Fibroblast of lung (primary cell): ENCODE measurements around the gene PADI1. TPM values are rescaled to one million over a fixed set of nuclear protein-coding genes. Genes with fewer than 3 reads are reported as not detected.
"Not testable (repeated sequence)": the region's sequence is repeated elsewhere in the genome, so short reads cannot be mapped to it uniquely, and the experiment has no call there.

ENCODE experiments used
- DNase-seq, 2 donors: peaks; one replicate each; pipeline versions ENCODE4 v3.0.0 to v3.0.0-alpha.2; 2010; ENCODE audit warnings: low read depth in 2 of 2
- H2AFZ ChIP-seq: 2 replicates; pipeline ENCODE4 v1.5.1; 2012; ENCODE audit warnings: low read length, control low read depth, inconsistent platforms
- H3K27ac ChIP-seq: 2 replicates; pipeline ENCODE4 v1.5.1; 2011; ENCODE audit warnings: low read length, control low read depth; ENCODE audit not compliant: insufficient read depth
- H3K27me3 ChIP-seq: 2 replicates; pipeline ENCODE4 v1.5.1; 2011; ENCODE audit warnings: mild to moderate bottlenecking, low read length; ENCODE audit not compliant: control insufficient read depth, insufficient read depth
- H3K36me3 ChIP-seq: 2 replicates; pipeline ENCODE4 v1.5.1; 2011; ENCODE audit warnings: low read length; ENCODE audit not compliant: control insufficient read depth, insufficient read depth
- H3K4me1 ChIP-seq: 2 replicates; pipeline ENCODE4 v1.5.1; 2011; ENCODE audit warnings: low read length; ENCODE audit not compliant: control insufficient read depth, insufficient read depth; ENCODE audit errors: extremely low read depth
- H3K4me2 ChIP-seq: 2 replicates; pipeline ENCODE4 v1.5.1; 2011; ENCODE audit warnings: low read length, control low read depth; ENCODE audit not compliant: insufficient read depth; ENCODE audit errors: extremely low read depth
- H3K4me3 ChIP-seq, 4 experiments: fragments of 200-600 bp in 1 of 4; sonication (generic) in 1 of 4; replicated peaks in 1 of 4; 2 replicates each; pipeline ENCODE4 v1.5.1; 2011 to 2016; ENCODE audit warnings: low read length in 4 of 4, low read depth in 3 of 4, mild to moderate bottlenecking in 3 of 4, control low read depth in 2 of 4, inconsistent platforms in 1 of 4, mixed read lengths in 1 of 4; ENCODE audit not compliant: insufficient read depth in 1 of 4; ENCODE audit errors: control extremely low read depth in 1 of 4
- H3K79me2 ChIP-seq: 2 replicates; pipeline ENCODE4 v1.5.1; 2012; ENCODE audit warnings: mild to moderate bottlenecking, low read length, inconsistent platforms; ENCODE audit not compliant: control insufficient read depth, insufficient read depth
- H3K9ac ChIP-seq: 2 replicates; pipeline ENCODE4 v1.5.1; 2011; ENCODE audit warnings: mild to moderate bottlenecking, low read length, control low read depth; ENCODE audit not compliant: insufficient read depth
- H3K9me3 ChIP-seq: 2 replicates; pipeline ENCODE4 v1.5.1; 2012; ENCODE audit warnings: low read depth, low read length; ENCODE audit not compliant: control insufficient read depth, insufficient read depth
- H4K20me1 ChIP-seq: 2 replicates; pipeline ENCODE4 v1.5.1; 2011; ENCODE audit warnings: low read length; ENCODE audit not compliant: control insufficient read depth, insufficient read depth; ENCODE audit errors: extremely low read depth
- CTCF ChIP-seq, 2 donors: IDR thresholded peaks in 1 of 2; conservative IDR thresholded peaks in 1 of 2; 1 replicate in 1 of 2; 2 replicates in 1 of 2; pipeline ENCODE4 v1.5.1; 2011 to 2012; ENCODE audit warnings: low read length in 2 of 2, control low read depth in 1 of 2, inconsistent platforms in 1 of 2, low read depth in 1 of 2, mild to moderate bottlenecking in 1 of 2
- EZH2 ChIP-seq: IDR thresholded peaks from 2 replicates; pipeline ENCODE4 v1.5.1; 2012; ENCODE audit warnings: low read length, control low read depth, mild to moderate bottlenecking; ENCODE audit errors: missing control alignments
- polyA plus RNA-seq, 2 donors: library from polyadenylated mRNA; depleted of rRNA in 1 of 2; stranded (reverse) in 1 of 2; unstranded in 1 of 2; fragments of >200 nt; gene quantifications; 2 replicates each; pipeline ENCODE4 v1.2.1, GENCODE V29; 2011 to 2012; ENCODE audit warnings: missing spikeins in 1 of 2
- total RNA-seq: library from RNA; depleted of rRNA; stranded (reverse); fragments of >200 nt; gene quantifications from 2 replicates; pipeline ENCODE4 v1.2.1, GENCODE V29; 2014

Gene PADI1
- total and polyA plus RNA-seq, 2 donors (not counting 1 experiment from before 2014, with no cell fraction given) = not detected

GRCh38 chr1:17241780-17242074 lies 36.8 kb downstream of the PADI1 start:
- H3K4me1 ChIP-seq, H3K4me2 ChIP-seq, DNase-seq, H3K27ac ChIP-seq, H2AFZ ChIP-seq, H3K36me3 ChIP-seq, H3K9me3 ChIP-seq, H3K27me3 ChIP-seq, H3K4me3 ChIP-seq, H3K79me2 ChIP-seq, H3K9ac ChIP-seq, H4K20me1 ChIP-seq: not testable (repeated sequence)
- peak; percentile 68 for TF ChIP-seq EZH2

- Histone ChIP-seq H3K4me2 (no peak overlapping the region), H3K9ac (no peak overlapping the region), H2AFZ (no peak overlapping the region), H3K36me3 (no peaks in the 10 kb centered on the region), H3K27ac (no peak overlapping the region), H4K20me1 (no peaks in the 10 kb centered on the region), H3K4me3 (no peak overlapping the region), H3K9me3 (no peaks in the 10 kb centered on the region), H3K79me2 (no peaks in the 10 kb centered on the region), H3K4me1 (no peaks in the 10 kb centered on the region), H3K27me3 (peaks cover 6% of the 10 kb centered on the region)
- TF ChIP-seq CTCF (conservative IDR thresholded peaks at IDR 0.05 in 1 of 2, IDR thresholded peaks at IDR 0.05 in 1 of 2; ENCODE audit: low read depth in 1 of 2, low read length in 2 of 2) = no peak
- TF ChIP-seq EZH2 = no peak
- DNase-seq = no peak
These were observed 38.3 kb downstream of the PADI1 start for GRCh38 chr1:17243274-17243673.

GRCh38 chr1:17244821-17245740 lies 40.2 kb downstream of the PADI1 start:
- Histone ChIP-seq H3K27me3 (peaks cover 6% of the 10 kb centered on the region), H2AFZ (no peak overlapping the region), H3K4me1 (no peaks in the 10 kb centered on the region), H3K9me3 (no peaks in the 10 kb centered on the region), H3K9ac (no peak overlapping the region), H3K79me2 (no peaks in the 10 kb centered on the region), H3K4me2 (no peak overlapping the region), H3K4me3 (no peak overlapping the region), H3K36me3 (no peaks in the 10 kb centered on the region), H4K20me1 (no peaks in the 10 kb centered on the region), H3K27ac (no peak overlapping the region)
- no peak for TF ChIP-seq EZH2
- no peak for TF ChIP-seq CTCF (conservative IDR thresholded peaks at IDR 0.05 in 1 of 2, IDR thresholded peaks at IDR 0.05 in 1 of 2; ENCODE audit: low read depth in 1 of 2, low read length in 2 of 2)
- no peak for DNase-seq
